Measurements from ENCODE around the gene ADGRD1. TPM values are rescaled to one million over a fixed set of nuclear protein-coding genes. Genes with fewer than 3 reads are reported as not detected.

The ADGRD1 gene
- total RNA-seq, 6 experiments from 2014 or later = not detected

GRCh38 chr12:131033486-131033885 is 79.8 kb downstream of the ADGRD1 start:
- peaks cover 15% of the 10 kb centered on the region for H3K36me3 Mint-ChIP-seq (ENCODE audit: low read depth)
- TF ChIP-seq, protein P1, sequence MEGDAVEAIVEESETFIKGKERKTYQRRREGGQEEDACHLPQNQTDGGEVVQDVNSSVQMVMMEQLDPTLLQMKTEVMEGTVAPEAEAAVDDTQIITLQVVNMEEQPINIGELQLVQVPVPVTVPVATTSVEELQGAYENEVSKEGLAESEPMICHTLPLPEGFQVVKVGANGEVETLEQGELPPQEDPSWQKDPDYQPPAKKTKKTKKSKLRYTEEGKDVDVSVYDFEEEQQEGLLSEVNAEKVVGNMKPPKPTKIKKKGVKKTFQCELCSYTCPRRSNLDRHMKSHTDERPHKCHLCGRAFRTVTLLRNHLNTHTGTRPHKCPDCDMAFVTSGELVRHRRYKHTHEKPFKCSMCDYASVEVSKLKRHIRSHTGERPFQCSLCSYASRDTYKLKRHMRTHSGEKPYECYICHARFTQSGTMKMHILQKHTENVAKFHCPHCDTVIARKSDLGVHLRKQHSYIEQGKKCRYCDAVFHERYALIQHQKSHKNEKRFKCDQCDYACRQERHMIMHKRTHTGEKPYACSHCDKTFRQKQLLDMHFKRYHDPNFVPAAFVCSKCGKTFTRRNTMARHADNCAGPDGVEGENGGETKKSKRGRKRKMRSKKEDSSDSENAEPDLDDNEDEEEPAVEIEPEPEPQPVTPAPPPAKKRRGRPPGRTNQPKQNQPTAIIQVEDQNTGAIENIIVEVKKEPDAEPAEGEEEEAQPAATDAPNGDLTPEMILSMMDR (IDR thresholded peaks at IDR 0.05) = no peak
- no peaks in the 10 kb centered on the region for H3K4me1 Mint-ChIP-seq (ENCODE audit: low read depth)
- H3K27ac Mint-ChIP-seq = no peak overlapping the region
- H3K27me3 Mint-ChIP-seq (ENCODE audit: insufficient read depth) = no peaks in the 10 kb centered on the region; the same call in 1 of the 2 replicates
- no peak for DNase-seq
- no peak overlapping the region for H3K4me3 Mint-ChIP-seq
- H3K9me3 Mint-ChIP-seq = peaks cover 64% of the 10 kb centered on the region

DNA sequence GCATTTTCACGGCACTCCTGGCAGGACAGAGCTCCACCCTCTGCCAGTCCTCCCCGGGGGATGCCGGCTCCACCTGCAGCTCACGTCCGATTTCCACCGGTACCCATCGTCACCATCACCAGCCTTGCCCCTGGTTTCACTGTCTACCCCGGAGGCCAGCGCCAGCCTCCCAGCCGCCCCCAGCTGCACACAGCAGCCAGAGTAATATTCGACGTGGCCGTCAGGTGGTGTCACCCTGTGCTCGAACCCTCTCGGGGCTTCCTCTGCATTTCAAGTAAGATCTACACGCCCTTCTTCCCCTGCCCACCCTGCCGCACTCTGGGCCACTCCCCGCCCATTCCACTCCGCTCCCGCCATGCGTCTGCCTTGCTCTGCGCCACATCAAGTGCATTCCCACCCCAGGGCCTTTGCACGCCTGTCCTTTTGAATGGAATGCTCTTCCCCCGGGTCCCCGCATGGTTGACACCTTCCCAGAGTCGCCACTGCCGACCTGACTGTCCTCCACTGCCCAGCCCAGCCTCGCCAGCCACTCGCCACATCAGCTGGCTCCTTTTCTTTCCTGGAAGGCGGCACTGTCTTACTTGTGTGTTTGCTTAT is 80.3 kb downstream of the ADGRD1 start:
- no peaks in the 10 kb centered on the region; the same call in 1 of the 2 replicates for H3K27me3 Mint-ChIP-seq (ENCODE audit: insufficient read depth)
- no peak for DNase-seq
- peaks cover 15% of the 10 kb centered on the region for H3K36me3 Mint-ChIP-seq (ENCODE audit: low read depth)

DNA sequence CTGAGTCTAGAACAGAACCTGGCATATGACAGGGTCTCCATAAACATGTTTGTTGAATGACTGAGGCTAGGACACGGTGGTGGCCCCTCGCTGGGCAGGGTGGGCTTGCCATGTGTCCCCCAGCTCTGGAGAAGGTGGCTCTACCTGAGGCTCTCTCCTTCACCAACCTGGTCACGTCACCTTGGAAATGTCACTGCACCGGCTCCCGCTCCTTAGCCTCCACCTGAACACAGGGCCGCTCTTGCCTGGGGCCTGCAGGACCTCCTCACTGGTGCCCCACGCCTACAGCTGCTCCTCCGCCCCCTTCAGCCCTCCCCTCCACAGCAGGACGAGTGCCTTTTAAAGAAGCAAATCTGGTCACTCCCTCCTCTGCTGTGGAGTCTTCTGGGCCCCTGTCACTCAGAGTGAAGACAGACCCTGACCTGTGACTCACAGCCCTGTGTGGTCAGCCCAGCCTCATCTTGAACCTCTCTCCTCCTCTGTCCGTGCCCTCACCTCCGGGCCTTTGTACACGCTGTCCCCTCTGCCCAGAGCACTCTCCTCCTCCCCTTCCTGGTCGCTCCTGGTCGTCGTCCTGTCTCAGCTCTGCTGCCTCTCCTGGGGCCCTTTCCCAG is 81.0 kb downstream of the ADGRD1 start:
- Mint-ChIP-seq H3K4me1 (ENCODE audit: low read depth) (no peaks in the 10 kb centered on the region), H3K4me3 (no peak overlapping the region), H3K9me3 (peaks cover 56% of the 10 kb centered on the region), H3K27ac (no peak overlapping the region), H3K27me3 (ENCODE audit: insufficient read depth) (no peaks in the 10 kb centered on the region; the same call in 1 of the 2 replicates), H3K36me3 (ENCODE audit: low read depth) (peaks cover 15% of the 10 kb centered on the region)
- TF ChIP-seq, protein P1 (IDR thresholded peaks at IDR 0.05) = no peak
- DNase-seq = no peak

More for the DNA sequence above, 80.3 kb downstream of the ADGRD1 start:
- TF ChIP-seq, protein P1 (IDR thresholded peaks at IDR 0.05) = no peak
- H3K4me3 Mint-ChIP-seq = no peak overlapping the region
- no peak overlapping the region for H3K27ac Mint-ChIP-seq
- peaks cover 59% of the 10 kb centered on the region for H3K9me3 Mint-ChIP-seq
- H3K4me1 Mint-ChIP-seq (ENCODE audit: low read depth) = no peaks in the 10 kb centered on the region

- TF ChIP-seq, protein P1 (IDR thresholded peaks at IDR 0.05) = no peak
- no peak overlapping the region for H3K27ac Mint-ChIP-seq
- peaks cover 55% of the 10 kb centered on the region for H3K9me3 Mint-ChIP-seq
- H3K4me3 Mint-ChIP-seq = no peak overlapping the region
- peaks cover 15% of the 10 kb centered on the region for H3K36me3 Mint-ChIP-seq (ENCODE audit: low read depth)
- DNase-seq = no peak
- H3K27me3 Mint-ChIP-seq (ENCODE audit: insufficient read depth) = no peaks in the 10 kb centered on the region; the same call in 1 of the 2 replicates
- H3K4me1 Mint-ChIP-seq (ENCODE audit: low read depth) = no peaks in the 10 kb centered on the region
Measured at GRCh38 chr12:131035245-131035681, 81.6 kb downstream of the ADGRD1 start.

DNA sequence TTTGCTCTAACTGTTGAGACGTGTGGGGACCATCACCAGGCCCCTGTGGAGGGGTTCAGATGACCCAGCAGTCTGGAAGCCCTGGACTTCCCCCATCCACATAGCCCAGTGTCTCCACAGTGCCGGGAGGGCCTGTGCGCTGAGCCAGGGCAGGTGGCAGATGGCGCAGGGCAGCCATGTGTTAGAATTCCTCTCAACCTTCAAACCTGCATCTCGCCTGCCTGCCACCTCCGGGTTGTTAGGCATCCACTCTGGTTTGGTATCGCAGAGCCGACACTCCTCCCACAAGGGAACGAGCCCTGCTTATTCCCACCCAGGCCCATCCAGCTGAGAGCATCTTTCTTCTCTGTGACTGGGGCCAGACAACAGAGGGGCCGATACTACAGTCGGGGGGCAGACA is 84.5 kb downstream of the ADGRD1 start:
- DNase-seq = no peak
- TF ChIP-seq, protein P1 (IDR thresholded peaks at IDR 0.05) = no peak
- Mint-ChIP-seq H3K36me3 (ENCODE audit: low read depth) (peaks cover 15% of the 10 kb centered on the region), H3K27ac (no peak overlapping the region), H3K9me3 (peaks cover 45% of the 10 kb centered on the region), H3K27me3 (ENCODE audit: insufficient read depth) (no peaks in the 10 kb centered on the region; the same call in 1 of the 2 replicates), H3K4me3 (no peak overlapping the region), H3K4me1 (ENCODE audit: low read depth) (no peaks in the 10 kb centered on the region)
